Naive thymus-derived CD4-positive, alpha-beta T cell (primary cell): ENCODE measurements around the gene PTPRS. TPM values are rescaled to one million over a fixed set of nuclear protein-coding genes. Genes with fewer than 3 reads are reported as not detected.

Source experiments
- ATAC-seq: fragments of 150-1000 bp; cut with Tn5 transposase; 2 replicates; pipeline ENCODE4 v1.10.0; 2021; ENCODE audit warnings: mild to moderate bottlenecking, moderate library complexity
- CTCF ChIA-PET: fragments of 350-600 bp; sonication (Branson Sonifier 250); formaldehyde crosslinking; loops from one replicate; lab custom pipeline; 2021; ENCODE audit warnings: antibody characterized with exemption; lab: Charles Lee
- POLR2A ChIA-PET: fragments of 350-600 bp; sonication (Branson Sonifier 250); formaldehyde crosslinking; loops from one replicate; lab custom pipeline; 2021; ENCODE audit warnings: antibody characterized with exemption, inconsistent platforms; lab: Charles Lee
- DNase-seq, 9 donors: peaks; one replicate each; pipeline versions ENCODE4 v3.0.0 to v3.0.0-alpha.2; 2020 to 2022; ENCODE audit warnings: mixed read lengths in 1 of 9
- H3K27ac ChIP-seq: one replicate; pipeline ENCODE4 v1.7.0; 2013; ENCODE audit warnings: mild to moderate bottlenecking, low read depth, low read length, moderate library complexity
- H3K27me3 ChIP-seq, 2 donors: one replicate each; pipeline ENCODE4 v1.7.0; 2013; ENCODE audit warnings: low read length in 2 of 2, mild to moderate bottlenecking in 2 of 2, moderate library complexity in 2 of 2; ENCODE audit not compliant: control insufficient read depth in 2 of 2, insufficient read depth in 2 of 2
- H3K36me3 ChIP-seq, 3 experiments: 1 replicate in 2 of 3; 2 replicates in 1 of 3; pipeline ENCODE4 v1.7.0; 2013; ENCODE audit warnings: low read length in 3 of 3, mild to moderate bottlenecking in 3 of 3, moderate library complexity in 1 of 3; ENCODE audit not compliant: insufficient read depth in 3 of 3, control insufficient read depth in 2 of 3
- H3K4me1 ChIP-seq, 2 donors: one replicate each; pipeline ENCODE4 v1.7.0; 2013; ENCODE audit warnings: low read length in 2 of 2, mild to moderate bottlenecking in 2 of 2, moderate library complexity in 1 of 2; ENCODE audit not compliant: control insufficient read depth in 2 of 2, insufficient read depth in 2 of 2
- H3K4me3 ChIP-seq: 2 replicates; pipeline ENCODE4 v1.7.0; 2013; ENCODE audit warnings: mild to moderate bottlenecking, low read length
- H3K9me3 ChIP-seq, 3 experiments: 1 replicate in 2 of 3; 2 replicates in 1 of 3; pipeline ENCODE4 v1.7.0; 2013; ENCODE audit warnings: low read length in 3 of 3; ENCODE audit not compliant: control insufficient read depth in 2 of 3
- H3K27ac Mint-ChIP-seq, 9 donors: one replicate each; pipeline ENCODE4 v1.8.0; 2020 to 2022; ENCODE audit warnings: mixed read lengths in 9 of 9, mild to moderate bottlenecking in 8 of 9, moderate library complexity in 5 of 9, inconsistent platforms in 2 of 9
- H3K27me3 Mint-ChIP-seq, 5 donors: one replicate each; pipeline ENCODE4 v1.8.0; 2021 to 2022; ENCODE audit warnings: mixed read lengths in 5 of 5, mild to moderate bottlenecking in 1 of 5
- H3K36me3 Mint-ChIP-seq, 5 donors: one replicate each; pipeline ENCODE4 v1.8.0; 2020 to 2022; ENCODE audit warnings: mixed read lengths in 5 of 5, mild to moderate bottlenecking in 3 of 5, inconsistent platforms in 1 of 5
- H3K4me1 Mint-ChIP-seq, 7 donors: one replicate each; pipeline ENCODE4 v1.8.0; 2020 to 2022; ENCODE audit warnings: mixed read lengths in 7 of 7, mild to moderate bottlenecking in 3 of 7, inconsistent platforms in 1 of 7
- H3K4me3 Mint-ChIP-seq, 10 donors: one replicate each; pipeline ENCODE4 v1.8.0; 2020 to 2022; ENCODE audit warnings: mild to moderate bottlenecking in 10 of 10, mixed read lengths in 10 of 10, moderate library complexity in 6 of 10, inconsistent platforms in 2 of 10
- H3K9me3 Mint-ChIP-seq, 11 donors: one replicate each; pipeline ENCODE4 v1.8.0; 2020 to 2022; ENCODE audit warnings: mixed read lengths in 11 of 11, mild to moderate bottlenecking in 4 of 11, inconsistent platforms in 1 of 11, moderate library complexity in 1 of 11
- intact Hi-C, 2 donors: fragments of 100-400 bp; cut with micrococcal nuclease; formaldehyde crosslinking; loops; one replicate each; pipeline ENCODE4 v1.15.1; 2023
- polyA plus RNA-seq, 2 donors: library from polyadenylated mRNA; unstranded; fragments of 300-500 nt; fragmentation: Illumina TruSeq; gene quantifications; one replicate each; pipeline ENCODE4 v1.2.3, GENCODE V29; 2021
- total RNA-seq, 6 experiments: library from RNA in 5 of 6; stranded (reverse) in 5 of 6; gene quantifications; 1 replicate in 5 of 6; 2 replicates in 1 of 6; pipeline ENCODE4 v1.2.3 and lab custom pipeline; 2021 to 2026

PTPRS gene
- total and polyA plus RNA-seq, 7 experiments from 2014 or later, result 0.51 to 9.3 (median 2.9) TPM; not detected in 1

GRCh38 chr19:5299137-5299536, 41.5 kb downstream of the PTPRS start:
- ChIA-PET POLR2A (no interaction called here), CTCF (no interaction called here)
- H3K36me3 ChIP-seq, result no peaks in the 10 kb centered on the region
- Mint-ChIP-seq H3K4me3 (no peak overlapping the region), H3K9me3 (peaks cover 0 to 6% (median 2%) of the 10 kb centered on the region in 11 donors), H3K27ac (no peak overlapping the region), H3K27me3 (peaks cover 0 to 11% (median 0%) of the 10 kb centered on the region in 5 donors), H3K36me3 (peaks cover 0 to 4% (median 0%) of the 10 kb centered on the region in 5 donors), H3K4me1 (peaks cover 0 to 4% (median 2%) of the 10 kb centered on the region in 7 donors)
- H3K27ac ChIP-seq, result no peak overlapping the region
- intact Hi-C loops, result no loop called here
- ATAC-seq (no peak), DNase-seq (no peak)
- no peak overlapping the region for H3K4me3 ChIP-seq
- no peaks in the 10 kb centered on the region for H3K4me1 ChIP-seq
- no peaks in the 10 kb centered on the region for H3K27me3 ChIP-seq
- H3K9me3 ChIP-seq, result no peaks in the 10 kb centered on the region

GRCh38 chr19:5298471-5298901, 42.1 kb downstream of the PTPRS start:
- Mint-ChIP-seq H3K9me3 (peaks cover 0 to 6% (median 2%) of the 10 kb centered on the region in 11 donors), H3K4me1 (peaks cover 0 to 4% (median 2%) of the 10 kb centered on the region in 7 donors), H3K4me3 (no peak overlapping the region), H3K36me3 (peaks cover 0 to 4% (median 0%) of the 10 kb centered on the region in 5 donors), H3K27me3 (peaks cover 0 to 13% (median 0%) of the 10 kb centered on the region in 5 donors), H3K27ac (peak overlapping the region in 1 of 9 donors; percentile 38)
- Histone ChIP-seq H3K4me3 (no peak overlapping the region), H3K27me3 (no peaks in the 10 kb centered on the region), H3K36me3 (no peaks in the 10 kb centered on the region), H3K4me1 (no peaks in the 10 kb centered on the region), H3K9me3 (no peaks in the 10 kb centered on the region), H3K27ac (no peak overlapping the region)
- ATAC-seq (no peak), DNase-seq (no peak)
- POLR2A ChIA-PET, result no interaction called here
- CTCF ChIA-PET, result no interaction called here
- intact Hi-C loops, result no loop called here

GRCh38 chr19:5297272-5297669, 43.3 kb downstream of the PTPRS start:
- Mint-ChIP-seq H3K4me1 (peaks cover 0 to 7% (median 2%) of the 10 kb centered on the region in 7 donors), H3K4me3 (no peak overlapping the region), H3K9me3 (peaks cover 0 to 6% (median 2%) of the 10 kb centered on the region in 11 donors), H3K27ac (no peak overlapping the region), H3K27me3 (peaks cover 0 to 17% (median 0%) of the 10 kb centered on the region in 5 donors), H3K36me3 (peaks cover 0 to 4% (median 0%) of the 10 kb centered on the region in 5 donors)
- peaks cover 2 to 3% of the 10 kb centered on the region in 2 donors for H3K4me1 ChIP-seq
- H3K27me3 ChIP-seq, result no peaks in the 10 kb centered on the region
- no peak overlapping the region for H3K27ac ChIP-seq
- no peaks in the 10 kb centered on the region for H3K9me3 ChIP-seq
- ATAC-seq (no peak), DNase-seq (no peak)
- intact Hi-C loops, result no loop called here
- CTCF ChIA-PET, result no interaction called here
- POLR2A ChIA-PET, result no interaction called here
- no peak overlapping the region for H3K4me3 ChIP-seq
- no peaks in the 10 kb centered on the region for H3K36me3 ChIP-seq

GRCh38 chr19:5296457-5297271, 43.9 kb downstream of the PTPRS start:
- no peak overlapping the region for H3K4me3 Mint-ChIP-seq
- POLR2A ChIA-PET, result no interaction called here

GRCh38 chr19:5296021-5296420, 44.6 kb downstream of the PTPRS start:
- Histone ChIP-seq H3K9me3 (no peaks in the 10 kb centered on the region), H3K27ac (no peak overlapping the region), H3K4me1 (peaks cover 6 to 11% of the 10 kb centered on the region in 2 donors), H3K36me3 (no peaks in the 10 kb centered on the region), H3K4me3 (no peak overlapping the region), H3K27me3 (no peaks in the 10 kb centered on the region)
- DNase-seq, result no peak
- ChIA-PET POLR2A (no interaction called here), CTCF (no interaction called here)
- peaks cover 0 to 6% (median 2%) of the 10 kb centered on the region in 11 donors for H3K9me3 Mint-ChIP-seq
- intact Hi-C loops, result no loop called here
- no peak overlapping the region for H3K4me3 Mint-ChIP-seq
- ATAC-seq, result no peak
- peaks cover 0 to 4% (median 0%) of the 10 kb centered on the region in 5 donors for H3K36me3 Mint-ChIP-seq
- H3K27ac Mint-ChIP-seq, result peak overlapping the region in 2 of 9 donors; percentile 24 to 31
- peaks cover 0 to 26% (median 7%) of the 10 kb centered on the region in 5 donors for H3K27me3 Mint-ChIP-seq
- peaks cover 0 to 17% (median 10%) of the 10 kb centered on the region in 7 donors for H3K4me1 Mint-ChIP-seq

More at GRCh38 chr19:5296457-5297271, 43.9 kb downstream of the PTPRS start:
- DNase-seq (no peak), ATAC-seq (no peak)
- Histone ChIP-seq H3K27me3 (no peaks in the 10 kb centered on the region), H3K4me1 (peaks cover 6 to 9% of the 10 kb centered on the region in 2 donors), H3K9me3 (no peaks in the 10 kb centered on the region), H3K27ac (no peak overlapping the region), H3K4me3 (no peak overlapping the region), H3K36me3 (no peaks in the 10 kb centered on the region)
- intact Hi-C loops, result no loop called here
- Mint-ChIP-seq H3K4me1 (peaks cover 0 to 13% (median 7%) of the 10 kb centered on the region in 7 donors), H3K27me3 (peaks cover 0 to 23% (median 4%) of the 10 kb centered on the region in 5 donors), H3K9me3 (peaks cover 0 to 6% (median 2%) of the 10 kb centered on the region in 11 donors), H3K27ac (no peak overlapping the region), H3K36me3 (peaks cover 0 to 4% (median 0%) of the 10 kb centered on the region in 5 donors)
- CTCF ChIA-PET, result no interaction called here

- Mint-ChIP-seq H3K9me3 (peaks cover 0 to 6% (median 2%) of the 10 kb centered on the region in 11 donors), H3K4me3 (peak overlapping the region in 9 of 10 donors; percentile 39 to 85 (median 77)), H3K27ac (peak overlapping the region in 1 of 9 donors; percentile 48), H3K4me1 (peaks cover 0 to 17% (median 10%) of the 10 kb centered on the region in 7 donors), H3K27me3 (peaks cover 0 to 26% (median 7%) of the 10 kb centered on the region in 5 donors), H3K36me3 (peaks cover 0 to 4% (median 0%) of the 10 kb centered on the region in 5 donors)
- ATAC-seq (no peak), DNase-seq (no peak)
- H3K4me1 ChIP-seq, result peaks cover 6 to 11% of the 10 kb centered on the region in 2 donors
- H3K27me3 ChIP-seq, result no peaks in the 10 kb centered on the region
- H3K9me3 ChIP-seq, result no peaks in the 10 kb centered on the region
- H3K4me3 ChIP-seq, result no peak overlapping the region
- ChIA-PET POLR2A (no interaction called here), CTCF (no interaction called here)
- H3K36me3 ChIP-seq, result no peaks in the 10 kb centered on the region
- intact Hi-C loops, result no loop called here
- H3K27ac ChIP-seq, result no peak overlapping the region
Observed at GRCh38 chr19:5294403-5295160, 46.0 kb downstream of the PTPRS start.
